ENCODE results near the gene SLC9A3.
"Not testable (repeated sequence)": the region's sequence is repeated elsewhere in the genome, so short reads cannot be mapped to it uniquely, and the experiment has no call there.

SLC9A3 gene

GRCh38 chr5:511476-511875, 12.8 kb downstream of the SLC9A3 start:
- Histone ChIP-seq H3K9me2 (replicated peaks; ENCODE audit: control insufficient read depth, low read length) (no peaks in the 10 kb centered on the region), H3K27me3 (ENCODE audit: control insufficient read depth, low read length) (no peaks in the 10 kb centered on the region), H3K79me2 (ENCODE audit: control insufficient read depth, low read length) (no peaks in the 10 kb centered on the region), H3K9me3 (ENCODE audit: control insufficient read depth, insufficient read depth, low read length) (no peaks in the 10 kb centered on the region), H3F3A (ENCODE audit: control insufficient read depth, insufficient read depth) (no peaks in the 10 kb centered on the region), H3K36me3 (ENCODE audit: control insufficient read depth, low read length) (no peaks in the 10 kb centered on the region), H4K20me1 (ENCODE audit: control insufficient read depth, insufficient read depth, low read depth, low read length) (no peaks in the 10 kb centered on the region), H3K27ac (ENCODE audit: low read depth, low read length) (no peak overlapping the region), H3K4me1 (ENCODE audit: control insufficient read depth, low read length) (no peaks in the 10 kb centered on the region), H3K4me3 (ENCODE audit: low read length) (no peak overlapping the region), H3K4me2 (ENCODE audit: low read length) (no peak overlapping the region)
- TF ChIP-seq, protein P1, sequence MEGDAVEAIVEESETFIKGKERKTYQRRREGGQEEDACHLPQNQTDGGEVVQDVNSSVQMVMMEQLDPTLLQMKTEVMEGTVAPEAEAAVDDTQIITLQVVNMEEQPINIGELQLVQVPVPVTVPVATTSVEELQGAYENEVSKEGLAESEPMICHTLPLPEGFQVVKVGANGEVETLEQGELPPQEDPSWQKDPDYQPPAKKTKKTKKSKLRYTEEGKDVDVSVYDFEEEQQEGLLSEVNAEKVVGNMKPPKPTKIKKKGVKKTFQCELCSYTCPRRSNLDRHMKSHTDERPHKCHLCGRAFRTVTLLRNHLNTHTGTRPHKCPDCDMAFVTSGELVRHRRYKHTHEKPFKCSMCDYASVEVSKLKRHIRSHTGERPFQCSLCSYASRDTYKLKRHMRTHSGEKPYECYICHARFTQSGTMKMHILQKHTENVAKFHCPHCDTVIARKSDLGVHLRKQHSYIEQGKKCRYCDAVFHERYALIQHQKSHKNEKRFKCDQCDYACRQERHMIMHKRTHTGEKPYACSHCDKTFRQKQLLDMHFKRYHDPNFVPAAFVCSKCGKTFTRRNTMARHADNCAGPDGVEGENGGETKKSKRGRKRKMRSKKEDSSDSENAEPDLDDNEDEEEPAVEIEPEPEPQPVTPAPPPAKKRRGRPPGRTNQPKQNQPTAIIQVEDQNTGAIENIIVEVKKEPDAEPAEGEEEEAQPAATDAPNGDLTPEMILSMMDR (IDR thresholded peaks at IDR 0.05; ENCODE audit: low read depth, low read length, poor library complexity, severe bottlenecking) = no peak

DNA sequence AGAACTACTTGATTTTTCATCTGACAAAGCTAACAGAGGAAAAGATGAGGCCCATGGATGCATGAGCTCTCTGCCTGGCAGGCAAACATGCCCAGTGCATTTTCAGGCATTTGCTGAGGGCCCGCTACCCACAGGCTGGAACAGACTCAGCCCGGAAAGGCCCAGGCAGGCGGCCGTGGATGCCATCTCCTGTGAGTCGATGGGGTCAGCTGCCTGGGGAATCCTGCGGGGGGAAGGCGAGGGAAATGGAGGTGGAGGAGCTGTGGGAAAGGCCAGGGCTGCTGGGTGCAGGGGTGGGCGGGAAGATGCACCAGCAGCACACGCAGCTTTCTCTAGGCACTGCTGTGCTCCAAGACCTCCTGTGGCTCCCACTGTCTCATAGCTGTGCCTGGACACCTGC, 13.7 kb downstream of the SLC9A3 start:
- H3K36me3 ChIP-seq (ENCODE audit: control insufficient read depth, low read length) = no peaks in the 10 kb centered on the region
- no peak overlapping the region for H3K4me2 ChIP-seq (ENCODE audit: low read length)
- no peak for TF ChIP-seq EZH2phosphoT487 (IDR thresholded peaks at IDR 0.05; ENCODE audit: borderline replicate concordance, low read length)
- TF ChIP-seq, protein P1 (IDR thresholded peaks at IDR 0.05; ENCODE audit: low read depth, low read length, poor library complexity, severe bottlenecking) = no peak
- no peaks in the 10 kb centered on the region for H3F3A ChIP-seq (ENCODE audit: control insufficient read depth, insufficient read depth)
- H3K27me3 ChIP-seq (ENCODE audit: control insufficient read depth, low read length) = no peaks in the 10 kb centered on the region
- no peak overlapping the region for H3K4me3 ChIP-seq (ENCODE audit: low read length)
- no peak overlapping the region for H3K27ac ChIP-seq (ENCODE audit: low read depth, low read length)
- H4K20me1 ChIP-seq (ENCODE audit: control insufficient read depth, insufficient read depth, low read depth, low read length) = no peaks in the 10 kb centered on the region
- H3K79me2 ChIP-seq (ENCODE audit: control insufficient read depth, low read length) = no peaks in the 10 kb centered on the region
- no peaks in the 10 kb centered on the region for H3K9me3 ChIP-seq (ENCODE audit: control insufficient read depth, insufficient read depth, low read length)
- no peaks in the 10 kb centered on the region for H3K4me1 ChIP-seq (ENCODE audit: control insufficient read depth, low read length)
- no peaks in the 10 kb centered on the region for H3K9me2 ChIP-seq (replicated peaks; ENCODE audit: control insufficient read depth, low read length)

- no peaks in the 10 kb centered on the region for H3K27me3 ChIP-seq (ENCODE audit: control insufficient read depth, low read length)
- H3K4me1 ChIP-seq (ENCODE audit: control insufficient read depth, low read length) = no peaks in the 10 kb centered on the region
- no peak overlapping the region for H3K4me2 ChIP-seq (ENCODE audit: low read length)
These were observed 14.6 kb downstream of the SLC9A3 start for GRCh38 chr5:509611-510185.

GRCh38 chr5:507986-508575, 16.2 kb downstream of the SLC9A3 start:
- not testable (repeated sequence) for H3F3A ChIP-seq (ENCODE audit: control insufficient read depth, insufficient read depth); H3K27me3 ChIP-seq (ENCODE audit: control insufficient read depth, low read length); H3K36me3 ChIP-seq (ENCODE audit: control insufficient read depth, low read length); H3K79me2 ChIP-seq (ENCODE audit: control insufficient read depth, low read length); H3K9me3 ChIP-seq (ENCODE audit: control insufficient read depth, insufficient read depth, low read length); H3K4me2 ChIP-seq (ENCODE audit: low read length); H3K27ac ChIP-seq (ENCODE audit: low read depth, low read length); H3K4me3 ChIP-seq (ENCODE audit: low read length); H3K9me2 ChIP-seq (replicated peaks; ENCODE audit: control insufficient read depth, low read length); H3K4me1 ChIP-seq (ENCODE audit: control insufficient read depth, low read length); H4K20me1 ChIP-seq (ENCODE audit: control insufficient read depth, insufficient read depth, low read depth, low read length)

More at GRCh38 chr5:509611-510185, 14.6 kb downstream of the SLC9A3 start:
- H3K36me3 ChIP-seq (ENCODE audit: control insufficient read depth, low read length) = no peaks in the 10 kb centered on the region
- no peak overlapping the region for H3K27ac ChIP-seq (ENCODE audit: low read depth, low read length)
- no peaks in the 10 kb centered on the region for H3K79me2 ChIP-seq (ENCODE audit: control insufficient read depth, low read length)
- H3K9me3 ChIP-seq (ENCODE audit: control insufficient read depth, insufficient read depth, low read length) = no peaks in the 10 kb centered on the region
- H3K4me3 ChIP-seq (ENCODE audit: low read length) = no peak overlapping the region
- H3F3A ChIP-seq (ENCODE audit: control insufficient read depth, insufficient read depth) = no peaks in the 10 kb centered on the region
- no peaks in the 10 kb centered on the region for H4K20me1 ChIP-seq (ENCODE audit: control insufficient read depth, insufficient read depth, low read depth, low read length)
- H3K9me2 ChIP-seq (replicated peaks; ENCODE audit: control insufficient read depth, low read length) = no peaks in the 10 kb centered on the region
- TF ChIP-seq, protein P1 (IDR thresholded peaks at IDR 0.05; ENCODE audit: low read depth, low read length, poor library complexity, severe bottlenecking) = no peak
- no peak for TF ChIP-seq EZH2phosphoT487 (IDR thresholded peaks at IDR 0.05; ENCODE audit: borderline replicate concordance, low read length)
